H1 (cell line): ENCODE results near the gene C11orf58. TPM values are rescaled to one million over a fixed set of nuclear protein-coding genes. Genes with fewer than 3 reads are reported as not detected.

Experiments used
- CTCF ChIA-PET: fragments of 300-600 bp; sonication (Branson Sonifier 250); formaldehyde crosslinking; loops from one replicate; lab custom pipeline; 2021; ENCODE audit not compliant: partially characterized antibody; lab: Charles Lee
- POLR2A ChIA-PET: fragments of 300-600 bp; sonication (Branson Sonifier 250); formaldehyde crosslinking; loops from one replicate; lab custom pipeline; 2021; ENCODE audit warnings: inconsistent platforms; ENCODE audit not compliant: partially characterized antibody; lab: Charles Lee
- DNase-seq, 2 experiments: peaks; one replicate each; pipeline versions ENCODE4 v3.0.0 to v3.0.0-alpha.2; 2010 to 2022; ENCODE audit warnings: low spot score in 2 of 2, low read depth in 1 of 2, mixed read lengths in 1 of 2
- FAIRE-seq: peaks from 2 replicates; lab custom pipeline; 2011; peaks lifted over from hg19 to GRCh38; lab: Jason Lieb, UNC
- H2AFZ ChIP-seq: 2 replicates; pipeline ENCODE4 v1.8.1; 2012; ENCODE audit warnings: low read length, inconsistent platforms
- H2AK5ac ChIP-seq: 2 replicates; pipeline ENCODE4 v1.6.1; 2013; ENCODE audit warnings: low read depth, low read length
- H2BK120ac ChIP-seq: replicated peaks from 2 replicates; pipeline ENCODE3; 2013; ENCODE audit warnings: low read depth, low read length, inconsistent platforms
- H2BK12ac ChIP-seq: 2 replicates; pipeline ENCODE4 v1.6.1; 2013; ENCODE audit warnings: low read depth, low read length
- H2BK15ac ChIP-seq: 2 replicates; pipeline ENCODE4 v1.6.1; 2013; ENCODE audit warnings: low read length
- H2BK20ac ChIP-seq: 2 replicates; pipeline ENCODE4 v1.6.1; 2013; ENCODE audit warnings: low read length
- H2BK5ac ChIP-seq: 2 replicates; pipeline ENCODE4 v1.6.1; 2013; ENCODE audit warnings: low read depth, low read length
- H3K14ac ChIP-seq: 2 replicates; pipeline ENCODE4 v1.6.1; 2013; ENCODE audit warnings: inconsistent platforms; ENCODE audit not compliant: insufficient read length
- H3K18ac ChIP-seq: 2 replicates; pipeline ENCODE4 v1.6.1; 2013; ENCODE audit warnings: low read length; ENCODE audit errors: extremely low read depth
- H3K23ac ChIP-seq: 2 replicates; pipeline ENCODE4 v1.6.1; 2013; ENCODE audit warnings: inconsistent platforms; ENCODE audit not compliant: insufficient read length
- H3K23me2 ChIP-seq: 2 replicates; pipeline ENCODE4 v1.6.1; 2013; ENCODE audit warnings: low read depth, low read length
- H3K27ac ChIP-seq: 2 replicates; pipeline ENCODE4 v1.6.1; 2011; ENCODE audit warnings: low read depth, low read length, inconsistent platforms
- H3K27me3 ChIP-seq, 4 experiments: replicated peaks in 1 of 4; 1 replicate in 1 of 4; 2 replicates in 3 of 4; pipeline versions ENCODE4 v1.6.1 to v1.8.1; 2011 to 2013; ENCODE audit warnings: low read length in 3 of 4, mild to moderate bottlenecking in 3 of 4, inconsistent platforms in 2 of 4, mixed read lengths in 2 of 4, moderate library complexity in 1 of 4; ENCODE audit not compliant: control insufficient read depth in 3 of 4, insufficient read depth in 3 of 4; ENCODE audit errors: extremely low read depth in 1 of 4
- H3K36me3 ChIP-seq, 4 experiments: 2 replicates each; pipeline versions ENCODE4 v1.6.1 to v1.8.1; 2011 to 2013; ENCODE audit warnings: mild to moderate bottlenecking in 4 of 4, low read length in 3 of 4, moderate library complexity in 2 of 4, control low read depth in 1 of 4, inconsistent platforms in 1 of 4; ENCODE audit not compliant: insufficient read depth in 4 of 4, control insufficient read depth in 2 of 4
- H3K4ac ChIP-seq: replicated peaks from 2 replicates; pipeline ENCODE3; 2013; ENCODE audit warnings: low read length, low read depth, mixed read lengths, inconsistent platforms; ENCODE audit not compliant: insufficient read length
- H3K4me1 ChIP-seq, 4 experiments: replicated peaks in 1 of 4; 1 replicate in 1 of 4; 2 replicates in 3 of 4; pipeline versions ENCODE4 v1.6.1 to v1.8.1; 2011 to 2013; ENCODE audit warnings: low read length in 3 of 4, inconsistent platforms in 2 of 4, mixed read lengths in 1 of 4; ENCODE audit not compliant: insufficient read depth in 4 of 4, control insufficient read depth in 3 of 4
- H3K4me2 ChIP-seq, 2 experiments: 2 replicates each; pipeline versions ENCODE4 v1.6.1 to v1.8.1; 2011 to 2013; ENCODE audit warnings: low read depth in 2 of 2, low read length in 2 of 2, control low read depth in 1 of 2, inconsistent platforms in 1 of 2, mild to moderate bottlenecking in 1 of 2; ENCODE audit not compliant: insufficient read depth in 1 of 2
- H3K4me3 ChIP-seq, 4 experiments: fragments of 200-600, 300-600 bp in 1 of 4; sonication (generic), shearing (Covaris generic), sonication (Bioruptor Twin) in 1 of 4; 2 replicates each; pipeline versions ENCODE4 v1.5.1 to v1.8.1; 2011 to 2016; ENCODE audit warnings: low read length in 4 of 4, low read depth in 3 of 4, control low read depth in 2 of 4, inconsistent platforms in 2 of 4, mild to moderate bottlenecking in 2 of 4, mixed read lengths in 1 of 4, moderate library complexity in 1 of 4; ENCODE audit not compliant: insufficient read depth in 2 of 4; ENCODE audit errors: extremely low read depth in 1 of 4
- H3K56ac ChIP-seq: replicated peaks from 2 replicates; pipeline ENCODE3; 2013; ENCODE audit warnings: low read depth, mild to moderate bottlenecking, mixed read lengths, low read length, inconsistent platforms; ENCODE audit not compliant: insufficient read length
- H3K79me1 ChIP-seq: 2 replicates; pipeline ENCODE4 v1.6.1; 2013; ENCODE audit warnings: low read depth, low read length, control low read depth
- H3K79me2 ChIP-seq, 2 experiments: 2 replicates each; pipeline versions ENCODE4 v1.6.1 to v1.8.1; 2012 to 2013; ENCODE audit warnings: low read length in 2 of 2, mild to moderate bottlenecking in 2 of 2, inconsistent platforms in 1 of 2; ENCODE audit not compliant: insufficient read depth in 2 of 2, control insufficient read depth in 1 of 2
- H3K9ac ChIP-seq, 4 experiments: replicated peaks in 1 of 4; 1 replicate in 1 of 4; 2 replicates in 3 of 4; pipeline versions ENCODE4 v1.6.1 to v1.8.1; 2011 to 2013; ENCODE audit warnings: low read depth in 3 of 4, low read length in 3 of 4, control low read depth in 2 of 4, mild to moderate bottlenecking in 2 of 4, moderate library complexity in 2 of 4, inconsistent platforms in 1 of 4; ENCODE audit errors: extremely low read depth in 1 of 4
- H3K9me3 ChIP-seq, 2 experiments: 2 replicates each; pipeline versions ENCODE4 v1.6.1 to v1.8.1; 2012 to 2013; ENCODE audit warnings: mild to moderate bottlenecking in 2 of 2, moderate library complexity in 2 of 2, control low read depth in 1 of 2, inconsistent platforms in 1 of 2, low read depth in 1 of 2, low read length in 1 of 2, mixed read lengths in 1 of 2; ENCODE audit not compliant: insufficient read depth in 2 of 2
- H4K20me1 ChIP-seq, 2 experiments: replicated peaks in 1 of 2; 2 replicates each; pipeline versions ENCODE3 to v1.8.1; 2011 to 2013; ENCODE audit warnings: inconsistent platforms in 2 of 2, low read length in 2 of 2, mild to moderate bottlenecking in 1 of 2; ENCODE audit not compliant: insufficient read depth in 2 of 2, control insufficient read depth in 1 of 2
- H4K5ac ChIP-seq: 2 replicates; pipeline ENCODE4 v1.6.1; 2013; ENCODE audit warnings: low read length, low read depth, mixed read lengths, inconsistent platforms; ENCODE audit not compliant: insufficient read length
- H4K8ac ChIP-seq: 2 replicates; pipeline ENCODE4 v1.8.0; 2013; ENCODE audit warnings: mild to moderate bottlenecking, moderate library complexity, low read length, inconsistent platforms; ENCODE audit not compliant: insufficient read depth; ENCODE audit errors: extremely low read depth
- H4K91ac ChIP-seq: replicated peaks from 2 replicates; pipeline ENCODE3; 2013; ENCODE audit warnings: low read length, mixed read lengths, inconsistent platforms; ENCODE audit not compliant: insufficient read length
- CBX8 ChIP-seq: fragments of 300-800, 300-1000 bp; sonication (generic); IDR thresholded peaks from 2 replicates; pipeline ENCODE4 v1.7.1; 2016; ENCODE audit warnings: low read depth, low read length, borderline replicate concordance
- CHD1 ChIP-seq: IDR thresholded peaks from 2 replicates; pipeline ENCODE4 v1.6.1; 2012; ENCODE audit warnings: low read depth, low read length, improper control_type of control experiment
- CTBP2 ChIP-seq: IDR thresholded peaks from 2 replicates; pipeline ENCODE4 v1.7.0; 2011; ENCODE audit warnings: borderline replicate concordance, mild to moderate bottlenecking, moderate library complexity, mixed read lengths, low read length; ENCODE audit not compliant: insufficient read depth, insufficient read length
- EZH2 ChIP-seq: fragments of 200-600 bp; sonication (generic); IDR thresholded peaks from 2 replicates; pipeline ENCODE4 v1.7.1; 2012; ENCODE audit warnings: low read depth, mild to moderate bottlenecking, moderate library complexity, low read length, inconsistent platforms; ENCODE audit not compliant: severe bottlenecking
- GTF2F1 ChIP-seq: IDR thresholded peaks from 2 replicates; pipeline ENCODE4 v1.6.1; 2012; ENCODE audit warnings: low read depth, low read length, improper control_type of control experiment, borderline replicate concordance
- JUN ChIP-seq: IDR thresholded peaks from 2 replicates; pipeline ENCODE4 v1.6.1; 2011; ENCODE audit warnings: low read depth, mild to moderate bottlenecking, improper control_type of control experiment, low read length
- POLR2A ChIP-seq, 2 experiments: IDR thresholded peaks; 1 replicate in 1 of 2; 2 replicates in 1 of 2; pipeline ENCODE4 v1.6.1; 2011; ENCODE audit warnings: low read depth in 2 of 2, low read length in 2 of 2, mild to moderate bottlenecking in 2 of 2; ENCODE audit errors: control extremely low read depth in 1 of 2
- POLR2AphosphoS5 ChIP-seq: IDR thresholded peaks from 2 replicates; pipeline ENCODE4 v1.6.1; 2011; ENCODE audit warnings: low read depth, low read length
- POU5F1 ChIP-seq: IDR thresholded peaks from 2 replicates; pipeline ENCODE4 v1.6.1; 2011; ENCODE audit warnings: low read depth, mild to moderate bottlenecking, low read length, moderate library complexity
- SAP30 ChIP-seq: fragments of 300-600 bp; sonication (generic); IDR thresholded peaks from 2 replicates; pipeline ENCODE4 v1.7.1; 2012; ENCODE audit warnings: low read length, moderate library complexity, mild to moderate bottlenecking, inconsistent platforms; ENCODE audit not compliant: insufficient read depth, insufficient replicate concordance
- SP4 ChIP-seq: IDR thresholded peaks from 2 replicates; pipeline ENCODE4 v1.6.1; 2012; ENCODE audit warnings: low read length, inconsistent platforms
- SRF ChIP-seq: IDR thresholded peaks from 2 replicates; pipeline ENCODE4 v1.6.1; 2011; ENCODE audit warnings: mild to moderate bottlenecking, low read depth, low read length, moderate library complexity
- TBP ChIP-seq: IDR thresholded peaks from 2 replicates; pipeline ENCODE4 v1.6.1; 2011; ENCODE audit warnings: low read depth, low read length, improper control_type of control experiment
- polyA plus RNA-seq, 7 experiments: library from polyadenylated mRNA; depleted of rRNA in 3 of 7; stranded (reverse) in 5 of 7; unstranded in 2 of 7; fragments of >200 nt in 5 of 7; fragments of 200-250 nt in 2 of 7; gene quantifications; 1 replicate in 5 of 7; 2 replicates in 1 of 7; 4 replicates in 1 of 7; pipeline versions ENCODE4 v1.2.1 to v1.2.3, GENCODE V29; 2011 to 2013; ENCODE audit warnings: missing spikeins in 2 of 7, mixed read lengths in 2 of 7
- total RNA-seq: library from RNA; stranded (reverse); fragmentation: NEBNext Ultra II Directional; extraction: Animal tissue kit (Norgen Biotek cat#: 25700); gene quantifications from 2 replicates; pipeline ENCODE4 v1.2.1, GENCODE V29; 2021
- TF ChIP-seq, protein P1 (sequence below): IDR thresholded peaks from 2 replicates; pipeline ENCODE4 v1.6.1; 2012; ENCODE audit warnings: inconsistent platforms
- TF ChIP-seq, protein P2 (sequence below): IDR thresholded peaks from 2 replicates; pipeline ENCODE4 v1.6.1; 2011; ENCODE audit warnings: low read depth, mild to moderate bottlenecking, low read length; ENCODE audit not compliant: insufficient read depth

The C11orf58 gene
- total and polyA plus RNA-seq, 2 of the 8 experiments (the other 6 are each of a cell fraction or from before 2014, with no cell fraction given): 70.7 to 181 TPM

DNA sequence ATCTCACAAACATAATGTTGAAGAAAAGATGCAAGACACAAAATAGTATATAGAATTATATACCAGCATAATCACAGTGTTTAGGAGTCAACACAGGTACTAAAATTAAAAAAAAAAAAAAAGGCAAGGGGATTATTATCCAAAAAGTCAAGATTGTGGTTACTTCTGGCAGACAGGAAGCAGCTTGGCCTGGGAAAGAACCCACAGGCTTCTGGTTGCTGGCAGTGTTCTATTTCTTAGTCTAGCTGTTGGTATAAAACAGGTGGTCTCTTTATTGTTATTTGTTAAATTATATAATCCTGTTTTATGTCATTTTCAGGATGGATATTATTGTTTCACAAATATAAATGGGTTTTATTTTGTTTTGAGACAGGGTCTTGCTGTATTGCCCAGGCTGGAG lies 54.0 kb downstream of the C11orf58 start:
- Histone ChIP-seq H2BK12ac (no peak overlapping the region), H3K23me2 (no peaks in the 10 kb centered on the region), H3K36me3 (peaks cover 0 to 14% (median 6%) of the 10 kb centered on the region in 4 experiments; a peak in 3 of 8 replicates), H3K18ac (no peak overlapping the region), H2BK15ac (no peak overlapping the region), H4K91ac (no peak overlapping the region), H4K20me1 (peaks cover 4 to 5% of the 10 kb centered on the region in 2 experiments), H4K8ac (no peak overlapping the region), H4K5ac (no peak overlapping the region), H3K4me3 (no peak overlapping the region), H3K79me2 (no peaks in the 10 kb centered on the region), H2BK120ac (no peak overlapping the region), H3K27ac (no peak overlapping the region), H2BK5ac (no peak overlapping the region), H3K4ac (no peak overlapping the region), H2AK5ac (no peak overlapping the region), H3K9me3 (no peaks in the 10 kb centered on the region), H3K4me2 (no peak overlapping the region), H3K56ac (no peak overlapping the region), H3K4me1 (no peaks in the 10 kb centered on the region), H3K23ac (no peak overlapping the region), H2BK20ac (no peak overlapping the region), H3K27me3 (no peaks in the 10 kb centered on the region), H3K79me1 (no peaks in the 10 kb centered on the region), H3K14ac (no peak overlapping the region), H3K9ac (no peak overlapping the region), H2AFZ (no peak overlapping the region)
- CTCF ChIA-PET: interaction anchor here (1.0 to 1.7 kb wide), 4 partner anchors 8 to 177 kb away, joined by 3 read pairs; no protein-coding TSS in a partner anchor
- FAIRE-seq (no peak), DNase-seq (no peak)
- POLR2A ChIA-PET: no interaction called here
- no peak for TF ChIP-seq POLR2AphosphoS5
- no peak for TF ChIP-seq GTF2F1
- TF ChIP-seq POLR2A (IDR thresholded peaks at IDR 0.05; ENCODE audit: control extremely low read depth in 1 of 2, low read depth in 2 of 2, low read length in 2 of 2): no peak
- no peak for TF ChIP-seq EZH2
- TF ChIP-seq, protein P1, sequence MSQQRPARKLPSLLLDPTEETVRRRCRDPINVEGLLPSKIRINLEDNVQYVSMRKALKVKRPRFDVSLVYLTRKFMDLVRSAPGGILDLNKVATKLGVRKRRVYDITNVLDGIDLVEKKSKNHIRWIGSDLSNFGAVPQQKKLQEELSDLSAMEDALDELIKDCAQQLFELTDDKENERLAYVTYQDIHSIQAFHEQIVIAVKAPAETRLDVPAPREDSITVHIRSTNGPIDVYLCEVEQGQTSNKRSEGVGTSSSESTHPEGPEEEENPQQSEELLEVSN: no peak
- TF ChIP-seq TBP: no peak
- no peak for TF ChIP-seq CTBP2
- no peak for TF ChIP-seq SRF
- TF ChIP-seq, protein P2, sequence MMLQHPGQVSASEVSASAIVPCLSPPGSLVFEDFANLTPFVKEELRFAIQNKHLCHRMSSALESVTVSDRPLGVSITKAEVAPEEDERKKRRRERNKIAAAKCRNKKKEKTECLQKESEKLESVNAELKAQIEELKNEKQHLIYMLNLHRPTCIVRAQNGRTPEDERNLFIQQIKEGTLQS: no peak
- no peak for TF ChIP-seq SAP30
- no peak for TF ChIP-seq CBX8
- no peak for TF ChIP-seq CHD1
- TF ChIP-seq POU5F1: no peak
- TF ChIP-seq SP4: no peak
- TF ChIP-seq JUN: no peak
